Measurements from ENCODE around the gene USP3. TPM values are rescaled to one million over a fixed set of nuclear protein-coding genes. Genes with fewer than 3 reads are reported as not detected.
A peak's percentile ranks its signal among the peaks of the same experiment; 100 is the strongest.

Gene USP3
- total and polyA plus RNA-seq, 2 of the 13 experiments (the other 11 are each of a cell fraction or from before 2014, with no cell fraction given) = 14.3 to 61.2 TPM

GRCh38 chr15:63487076-63487757 lies 17.2 kb upstream of the USP3 start (continued):
- TF ChIP-seq LRRFIP1 (CRISPR knock-in tag; conservative IDR thresholded peaks at IDR 0.05) (no peak), KDM5B (CRISPR knock-in tag; IDR thresholded peaks at IDR 0.05; ENCODE audit: borderline replicate concordance) (no peak), PPARG (CRISPR knock-in tag; conservative IDR thresholded peaks at IDR 0.05) (no peak), ZNF264 (CRISPR knock-in tag; IDR thresholded peaks at IDR 0.05) (no peak), ARID2 (CRISPR knock-in tag; IDR thresholded peaks at IDR 0.05; ENCODE audit: borderline replicate concordance) (0 out of 2 replicates have a peak, but pooled peaks have one; percentile 63), TRAFD1 (CRISPR knock-in tag; IDR thresholded peaks at IDR 0.05; ENCODE audit: borderline replicate concordance) (no peak), TOE1 (CRISPR knock-in tag; IDR thresholded peaks at IDR 0.05) (no peak), HMGXB3 (CRISPR knock-in tag; IDR thresholded peaks at IDR 0.05; ENCODE audit: borderline replicate concordance) (no peak), ZNF564 (CRISPR knock-in tag; IDR thresholded peaks at IDR 0.05) (0 out of 2 replicates have a peak, but pooled peaks have one; percentile 50)

All from HepG2 (cell line).